Dendritic cell treated with granulocyte-macrophage colony-stimulating factor and Interleukin-4, amounts not matched to agents 40 ng/mL and 50 ng/mL, for 4 days (primary cell): ENCODE measurements around the gene PSEN1.

Source experiments
- H3K27ac Mint-ChIP-seq: one replicate; pipeline ENCODE4 v1.8.0; 2022; ENCODE audit warnings: mild to moderate bottlenecking, mixed read lengths
- H3K27me3 Mint-ChIP-seq: one replicate; pipeline ENCODE4 v1.8.0; 2022; ENCODE audit warnings: mild to moderate bottlenecking, mixed read lengths
- H3K36me3 Mint-ChIP-seq: one replicate; pipeline ENCODE4 v1.8.0; 2022; ENCODE audit warnings: low read depth, mixed read lengths
- H3K4me1 Mint-ChIP-seq: one replicate; pipeline ENCODE4 v1.8.0; 2022; ENCODE audit warnings: low read depth, mixed read lengths
- H3K4me3 Mint-ChIP-seq: one replicate; pipeline ENCODE4 v1.8.0; 2022; ENCODE audit warnings: mild to moderate bottlenecking, moderate library complexity, mixed read lengths
- H3K9me3 Mint-ChIP-seq: one replicate; pipeline ENCODE4 v1.8.0; 2022; ENCODE audit warnings: mixed read lengths
- intact Hi-C: fragments of 100-400 bp; cut with micrococcal nuclease; formaldehyde crosslinking; loops from one replicate; pipeline ENCODE4 v1.15.0; 2022

The PSEN1 gene

DNA sequence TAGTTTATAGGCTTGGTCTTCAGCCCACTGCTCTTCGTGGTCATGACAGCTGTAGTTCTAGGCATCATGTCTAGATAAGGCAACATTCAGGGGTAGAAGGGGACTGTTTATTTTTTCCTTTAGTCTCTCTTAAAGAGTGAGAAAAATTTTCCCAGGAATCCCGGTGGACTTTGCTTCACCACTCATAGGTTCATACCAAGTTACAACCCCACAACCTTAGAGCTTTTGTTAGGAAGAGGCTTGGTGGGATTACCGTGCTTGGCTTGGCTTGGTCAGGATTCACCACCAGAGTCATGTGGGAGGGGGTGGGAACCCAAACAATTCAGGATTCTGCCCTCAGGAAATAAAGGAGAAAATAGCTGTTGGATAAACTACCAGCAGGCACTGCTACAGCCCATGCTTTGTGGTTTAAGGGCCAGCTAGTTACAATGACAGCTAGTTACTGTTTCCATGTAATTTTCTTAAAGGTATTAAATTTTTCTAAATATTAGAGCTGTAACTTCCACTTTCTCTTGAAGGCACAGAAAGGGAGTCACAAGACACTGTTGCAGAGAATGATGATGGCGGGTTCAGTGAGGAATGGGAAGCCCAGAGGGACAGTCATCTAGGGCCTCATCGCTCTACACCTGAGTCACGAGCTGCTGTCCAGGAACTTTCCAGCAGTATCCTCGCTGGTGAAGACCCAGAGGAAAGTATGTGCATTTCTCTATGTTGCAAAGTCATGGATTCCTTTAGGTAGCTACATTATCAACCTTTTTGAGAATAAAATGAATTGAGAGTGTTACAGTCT lies 75.1 kb downstream of the PSEN1 start:
- Mint-ChIP-seq H3K36me3 (peaks cover 95% of the 10 kb centered on the region), H3K9me3 (no peaks in the 10 kb centered on the region), H3K4me3 (no peak overlapping the region), H3K4me1 (peaks cover 8% of the 10 kb centered on the region), H3K27me3 (no peaks in the 10 kb centered on the region), H3K27ac (no peak overlapping the region)
- intact Hi-C loops, result no loop called here

DNA sequence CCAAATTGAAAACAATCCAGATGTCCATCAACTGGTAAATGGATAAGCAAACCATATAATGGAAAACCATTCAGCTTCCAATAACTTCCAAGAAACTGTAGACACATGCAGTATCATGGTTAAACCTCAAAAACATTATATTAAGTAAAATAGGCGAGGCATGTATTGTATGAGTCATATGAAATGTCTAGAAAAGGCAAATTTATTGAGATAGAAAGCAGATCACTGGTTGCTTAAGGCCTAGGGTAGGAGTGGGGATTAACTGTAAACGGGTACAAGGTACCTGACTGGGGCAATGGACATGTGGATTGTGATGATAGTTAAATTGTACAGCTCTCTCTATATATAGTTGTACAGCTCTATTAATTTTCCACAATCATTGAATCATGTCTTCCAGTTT lies 79.7 kb downstream of the PSEN1 start:
- Mint-ChIP-seq H3K27ac (no peak overlapping the region), H3K9me3 (no peaks in the 10 kb centered on the region), H3K4me3 (no peak overlapping the region), H3K4me1 (peaks cover 20% of the 10 kb centered on the region), H3K36me3 (peaks cover 95% of the 10 kb centered on the region), H3K27me3 (no peaks in the 10 kb centered on the region)
- intact Hi-C loops, result no loop called here

DNA sequence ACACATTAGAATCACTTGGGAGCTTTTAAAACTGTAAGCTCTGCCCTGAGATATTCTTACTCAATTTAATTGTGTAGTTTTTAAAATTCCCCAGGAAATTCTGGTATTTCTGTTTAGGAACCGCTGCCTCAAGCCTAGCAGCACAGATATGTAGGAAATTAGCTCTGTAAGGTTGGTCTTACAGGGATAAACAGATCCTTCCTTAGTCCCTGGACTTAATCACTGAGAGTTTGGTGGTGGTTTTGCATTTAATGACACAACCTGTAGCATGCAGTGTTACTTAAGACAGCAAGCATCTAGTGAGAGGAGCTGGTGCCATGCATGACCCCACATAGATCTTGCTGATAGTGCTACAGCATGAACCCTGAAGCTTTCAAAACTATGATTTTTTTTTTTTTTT lies 81.1 kb downstream of the PSEN1 start:
- Mint-ChIP-seq H3K36me3 (peaks cover 95% of the 10 kb centered on the region), H3K4me1 (peaks cover 27% of the 10 kb centered on the region), H3K9me3 (no peaks in the 10 kb centered on the region), H3K27me3 (no peaks in the 10 kb centered on the region), H3K27ac (no peak overlapping the region), H3K4me3 (no peak overlapping the region)
- intact Hi-C loops, result no loop called here

DNA sequence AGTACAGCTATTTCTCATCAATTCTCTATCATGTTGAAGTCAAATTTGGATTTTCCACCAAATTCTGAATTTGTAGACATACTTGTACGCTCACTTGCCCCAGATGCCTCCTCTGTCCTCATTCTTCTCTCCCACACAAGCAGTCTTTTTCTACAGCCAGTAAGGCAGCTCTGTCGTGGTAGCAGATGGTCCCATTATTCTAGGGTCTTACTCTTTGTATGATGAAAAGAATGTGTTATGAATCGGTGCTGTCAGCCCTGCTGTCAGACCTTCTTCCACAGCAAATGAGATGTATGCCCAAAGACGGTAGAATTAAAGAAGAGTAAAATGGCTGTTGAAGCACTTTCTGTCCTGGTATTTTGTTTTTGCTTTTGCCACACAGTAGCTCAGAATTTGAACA lies 83.8 kb downstream of the PSEN1 start:
- intact Hi-C loops, result no loop called here
- H3K36me3 Mint-ChIP-seq, result peaks cover 93% of the 10 kb centered on the region
- H3K4me3 Mint-ChIP-seq, result no peak overlapping the region
- H3K9me3 Mint-ChIP-seq, result no peaks in the 10 kb centered on the region
- H3K4me1 Mint-ChIP-seq, result peaks cover 34% of the 10 kb centered on the region
- H3K27ac Mint-ChIP-seq, result peak overlapping the region; percentile 39
- H3K27me3 Mint-ChIP-seq, result no peaks in the 10 kb centered on the region

DNA sequence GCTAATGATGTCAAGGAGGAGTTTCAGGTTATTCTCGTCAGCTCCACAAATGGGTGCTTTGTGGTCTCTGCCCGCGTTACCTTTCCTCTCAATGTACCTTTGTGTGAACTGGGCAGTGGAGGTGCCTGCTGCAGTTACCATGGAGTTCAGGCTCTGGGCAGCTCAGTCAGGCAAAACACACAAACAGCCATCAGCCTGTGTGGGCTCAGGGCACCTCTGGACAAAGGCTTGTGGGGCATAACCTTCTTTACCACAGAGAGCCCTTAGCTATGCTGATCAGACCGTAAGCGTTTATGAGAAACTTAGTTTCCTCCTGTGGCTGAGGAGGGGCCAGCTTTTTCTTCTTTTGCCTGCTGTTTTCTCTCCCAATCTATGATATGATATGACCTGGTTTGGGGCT lies 84.3 kb downstream of the PSEN1 start:
- Mint-ChIP-seq H3K36me3 (peaks cover 93% of the 10 kb centered on the region), H3K4me3 (no peak overlapping the region)

DNA sequence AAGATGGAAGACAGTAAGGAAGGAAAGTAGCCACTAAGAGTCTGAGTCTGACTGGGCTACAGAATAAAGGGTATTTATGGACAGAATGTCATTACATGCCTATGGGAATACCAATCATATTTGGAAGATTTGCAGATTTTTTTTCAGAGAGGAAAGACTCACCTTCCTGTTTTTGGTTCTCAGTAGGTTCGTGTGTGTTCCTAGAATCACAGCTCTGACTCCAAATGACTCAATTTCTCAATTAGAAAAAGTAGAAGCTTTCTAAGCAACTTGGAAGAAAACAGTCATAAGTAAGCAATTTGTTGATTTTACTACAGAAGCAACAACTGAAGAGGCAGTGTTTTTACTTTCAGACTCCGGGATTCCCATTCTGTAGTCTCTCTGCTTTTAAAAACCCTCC lies 85.6 kb downstream of the PSEN1 start:
- peaks cover 93% of the 10 kb centered on the region for H3K36me3 Mint-ChIP-seq
- no peak overlapping the region for H3K4me3 Mint-ChIP-seq
- H3K27me3 Mint-ChIP-seq, result no peaks in the 10 kb centered on the region
- no peaks in the 10 kb centered on the region for H3K9me3 Mint-ChIP-seq
- H3K4me1 Mint-ChIP-seq, result peaks cover 34% of the 10 kb centered on the region
- intact Hi-C loops, result no loop called here
- H3K27ac Mint-ChIP-seq, result peak overlapping the region; percentile 39

More for the DNA sequence above, 84.3 kb downstream of the PSEN1 start:
- Mint-ChIP-seq H3K4me1 (peaks cover 34% of the 10 kb centered on the region), H3K9me3 (no peaks in the 10 kb centered on the region), H3K27ac (peak overlapping the region; percentile 39), H3K27me3 (no peaks in the 10 kb centered on the region)
- intact Hi-C loops, result no loop called here

DNA sequence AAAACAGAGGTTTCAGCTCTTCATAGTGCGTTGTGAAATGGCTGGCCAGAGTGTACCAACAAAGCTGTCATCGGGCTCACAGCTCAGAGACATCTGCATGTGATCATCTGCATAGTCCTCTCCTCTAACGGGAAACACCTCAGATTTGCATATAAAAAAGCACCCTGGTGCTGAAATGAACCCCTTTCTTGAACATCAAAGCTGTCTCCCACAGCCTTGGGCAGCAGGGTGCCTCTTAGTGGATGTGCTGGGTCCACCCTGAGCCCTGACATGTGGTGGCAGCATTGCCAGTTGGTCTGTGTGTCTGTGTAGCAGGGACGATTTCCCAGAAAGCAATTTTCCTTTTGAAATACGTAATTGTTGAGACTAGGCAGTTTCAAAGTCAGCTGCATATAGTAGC lies 86.7 kb downstream of the PSEN1 start:
- intact Hi-C loops, result no loop called here
- H3K9me3 Mint-ChIP-seq, result no peaks in the 10 kb centered on the region
- H3K4me3 Mint-ChIP-seq, result no peak overlapping the region
- H3K36me3 Mint-ChIP-seq, result peaks cover 91% of the 10 kb centered on the region
- no peaks in the 10 kb centered on the region for H3K27me3 Mint-ChIP-seq
- H3K27ac Mint-ChIP-seq, result peak overlapping the region; percentile 39
- H3K4me1 Mint-ChIP-seq, result peaks cover 37% of the 10 kb centered on the region

DNA sequence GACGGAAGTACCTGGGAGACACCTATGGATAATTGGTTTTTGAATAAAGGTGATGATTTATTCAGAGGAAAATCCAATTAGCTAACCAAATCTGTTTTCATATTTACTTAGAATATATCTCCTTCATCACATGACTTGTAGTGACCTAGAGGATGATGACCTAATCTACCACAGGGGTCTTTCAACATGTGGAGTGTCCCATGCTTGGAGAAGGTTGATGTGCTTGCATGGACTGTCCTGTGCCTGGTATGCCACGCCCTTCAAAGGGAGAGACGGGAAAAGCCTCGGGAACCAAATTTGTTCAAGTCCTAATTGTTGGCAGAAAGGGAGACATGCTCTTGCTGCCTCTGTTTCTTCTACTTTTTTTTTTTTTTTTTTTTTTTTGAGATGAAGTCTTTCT lies 89.2 kb downstream of the PSEN1 start:
- H3K4me1 Mint-ChIP-seq, result peaks cover 36% of the 10 kb centered on the region
- no peaks in the 10 kb centered on the region for H3K9me3 Mint-ChIP-seq
- peaks cover 89% of the 10 kb centered on the region for H3K36me3 Mint-ChIP-seq
- no peaks in the 10 kb centered on the region for H3K27me3 Mint-ChIP-seq
- intact Hi-C loops, result no loop called here
- H3K27ac Mint-ChIP-seq, result no peak overlapping the region
- H3K4me3 Mint-ChIP-seq, result no peak overlapping the region

GRCh38 chr14:73227812-73228781 lies 91.8 kb downstream of the PSEN1 start:
- no peak overlapping the region for H3K4me3 Mint-ChIP-seq
- intact Hi-C loops, result no loop called here
- H3K4me1 Mint-ChIP-seq, result peaks cover 10% of the 10 kb centered on the region
- H3K27me3 Mint-ChIP-seq, result peaks cover 20% of the 10 kb centered on the region
- H3K9me3 Mint-ChIP-seq, result no peaks in the 10 kb centered on the region
- H3K36me3 Mint-ChIP-seq, result peaks cover 64% of the 10 kb centered on the region
- peak overlapping the region; percentile 12 for H3K27ac Mint-ChIP-seq

DNA sequence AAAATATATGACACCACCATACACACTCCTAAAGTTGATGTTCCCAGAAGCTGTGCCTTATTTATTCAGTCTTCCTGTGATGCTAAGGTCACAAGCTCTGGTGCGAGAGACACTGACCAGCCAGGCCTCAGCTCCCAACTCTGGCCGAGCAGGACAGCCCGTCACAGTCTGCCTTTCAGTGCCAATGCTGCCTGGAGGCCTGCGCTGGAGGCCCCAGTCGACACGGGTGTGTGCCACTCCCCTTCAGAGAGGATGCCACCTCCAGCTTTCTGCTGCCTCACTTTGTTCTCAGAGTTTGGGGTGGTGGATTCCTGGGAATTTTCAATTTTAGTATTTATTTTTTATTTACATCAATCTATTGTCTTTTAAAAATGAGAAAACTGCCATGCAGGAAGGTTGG lies 93.7 kb downstream of the PSEN1 start:
- H3K9me3 Mint-ChIP-seq, result no peaks in the 10 kb centered on the region
- H3K27me3 Mint-ChIP-seq, result peaks cover 39% of the 10 kb centered on the region
- intact Hi-C loops, result loop anchor here (10.0 kb wide), 1 partner anchor 245 kb away; no protein-coding TSS in a partner anchor
- peaks cover 9% of the 10 kb centered on the region for H3K4me1 Mint-ChIP-seq
- H3K36me3 Mint-ChIP-seq, result peaks cover 50% of the 10 kb centered on the region
- H3K27ac Mint-ChIP-seq, result no peak overlapping the region
- no peak overlapping the region for H3K4me3 Mint-ChIP-seq

DNA sequence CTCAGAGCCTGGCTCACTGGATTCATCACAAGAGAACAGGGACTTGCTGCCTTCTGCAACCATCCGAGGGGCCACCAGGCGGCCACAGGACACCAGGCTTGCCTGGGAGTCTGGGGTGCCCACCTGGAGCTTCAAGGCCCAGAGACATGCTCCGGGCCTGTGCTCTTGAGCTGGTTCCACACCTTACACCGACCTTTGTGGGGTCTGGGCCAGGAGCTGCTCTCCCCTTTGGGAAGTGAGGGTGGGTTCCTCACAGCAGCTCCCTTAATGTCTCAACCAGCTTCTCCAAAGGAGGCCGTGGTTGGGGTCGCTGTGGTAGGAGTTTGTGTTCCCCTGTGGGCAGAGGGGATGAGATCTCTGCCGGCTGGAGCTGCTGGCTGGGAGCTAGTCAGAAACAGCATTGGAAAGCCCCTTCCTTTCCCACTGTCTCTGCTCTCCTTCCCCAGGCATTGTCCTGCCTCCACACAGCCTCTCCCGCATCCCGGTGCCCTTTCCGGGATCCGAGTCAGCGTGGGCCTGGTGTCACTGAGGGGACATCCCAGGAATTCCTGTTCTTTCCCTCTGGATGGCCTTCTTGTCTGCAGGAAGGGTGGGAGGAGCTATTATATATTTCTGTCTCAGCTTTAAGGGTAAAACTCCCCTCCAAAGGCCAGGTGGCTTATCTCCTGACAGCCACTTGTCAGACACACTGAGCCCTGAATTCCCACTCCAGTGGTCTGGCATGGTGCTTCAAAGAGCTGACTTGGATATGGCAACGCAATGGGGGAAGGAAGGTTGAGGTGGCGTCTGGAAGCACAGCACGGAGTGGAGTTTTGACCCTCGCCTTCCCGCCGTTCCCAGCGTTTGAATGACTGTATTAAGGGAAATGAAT lies 95.9 kb downstream of the PSEN1 start:
- peaks cover 61% of the 10 kb centered on the region for H3K27me3 Mint-ChIP-seq
- H3K4me3 Mint-ChIP-seq, result no peak overlapping the region
- peaks cover 28% of the 10 kb centered on the region for H3K36me3 Mint-ChIP-seq
- H3K27ac Mint-ChIP-seq, result no peak overlapping the region
- H3K9me3 Mint-ChIP-seq, result no peaks in the 10 kb centered on the region
- peaks cover 31% of the 10 kb centered on the region for H3K4me1 Mint-ChIP-seq
- intact Hi-C loops, result loop anchor here (10.0 kb wide), 1 partner anchor 243 kb away; no protein-coding TSS in a partner anchor

DNA sequence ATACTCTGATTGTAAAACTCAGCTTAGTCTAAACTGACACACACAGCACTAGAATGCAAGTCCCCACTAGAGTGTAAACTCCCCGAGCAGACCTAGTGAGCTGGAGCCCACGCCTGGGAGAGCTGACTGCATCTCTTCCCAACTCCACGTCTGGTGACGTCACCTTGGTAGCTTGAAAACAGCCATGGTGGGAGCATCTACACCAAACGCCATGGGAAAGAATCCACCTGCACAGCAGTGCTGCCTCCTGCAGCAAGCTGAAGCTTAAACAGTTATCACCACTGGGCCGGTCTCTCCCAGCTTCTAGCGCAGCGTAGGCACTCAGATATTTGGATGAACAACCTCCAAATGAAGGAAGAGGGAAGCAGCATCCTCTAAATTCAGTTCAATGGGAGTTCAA lies 96.7 kb downstream of the PSEN1 start:
- no peak overlapping the region for H3K4me3 Mint-ChIP-seq
- no peaks in the 10 kb centered on the region for H3K9me3 Mint-ChIP-seq

DNA sequence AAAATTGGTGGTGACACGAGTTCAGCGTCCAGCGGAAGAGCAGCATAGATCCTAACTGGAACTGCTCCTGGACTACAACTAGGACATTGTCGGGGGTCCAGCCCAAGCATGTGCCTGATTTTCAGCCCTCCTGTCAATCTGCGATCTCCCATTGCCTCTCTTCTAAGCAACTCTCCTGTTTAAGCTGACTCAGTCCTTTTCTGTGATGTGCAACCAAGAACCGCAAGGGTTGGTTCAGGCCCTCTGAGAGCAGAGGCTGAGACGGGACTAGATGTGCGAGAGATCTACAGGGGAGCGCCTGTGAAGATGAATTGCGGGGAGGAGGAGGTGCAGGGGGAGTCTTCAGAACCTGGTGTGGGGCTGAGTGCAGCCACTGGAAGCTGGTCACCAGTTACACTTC lies 97.3 kb downstream of the PSEN1 start:
- intact Hi-C loops, result loop anchor here (10.0 kb wide), 1 partner anchor 241 kb away; no protein-coding TSS in a partner anchor
- H3K4me1 Mint-ChIP-seq, result peaks cover 31% of the 10 kb centered on the region
- H3K36me3 Mint-ChIP-seq, result peaks cover 17% of the 10 kb centered on the region
- H3K9me3 Mint-ChIP-seq, result no peaks in the 10 kb centered on the region
- H3K27me3 Mint-ChIP-seq, result peaks cover 71% of the 10 kb centered on the region
- no peak overlapping the region for H3K4me3 Mint-ChIP-seq
- H3K27ac Mint-ChIP-seq, result no peak overlapping the region

More for the DNA sequence above, 96.7 kb downstream of the PSEN1 start:
- H3K36me3 Mint-ChIP-seq, result peaks cover 22% of the 10 kb centered on the region
- no peak overlapping the region for H3K27ac Mint-ChIP-seq
- H3K4me1 Mint-ChIP-seq, result peaks cover 31% of the 10 kb centered on the region
- H3K27me3 Mint-ChIP-seq, result peaks cover 65% of the 10 kb centered on the region
- intact Hi-C loops, result loop anchor here (10.0 kb wide), 1 partner anchor 242 kb away; no protein-coding TSS in a partner anchor
